Mucosa of stomach (tissue), 1 donor: ENCODE data around the gene CACNA2D4.

Experiments used
- H3K27me3 ChIP-seq: one replicate; pipeline ENCODE4 v1.7.0; 2013; ENCODE audit warnings: mild to moderate bottlenecking, low read length; ENCODE audit not compliant: control insufficient read depth, insufficient read depth
- H3K36me3 ChIP-seq: one replicate; pipeline ENCODE4 v1.7.0; 2013; ENCODE audit warnings: low read length; ENCODE audit not compliant: control insufficient read depth, insufficient read depth
- H3K4me1 ChIP-seq: one replicate; pipeline ENCODE4 v1.7.0; 2013; ENCODE audit warnings: mild to moderate bottlenecking, low read length; ENCODE audit not compliant: control insufficient read depth, insufficient read depth
- H3K4me3 ChIP-seq: one replicate; pipeline ENCODE4 v1.7.0; 2013; ENCODE audit warnings: low read length
- H3K9ac ChIP-seq: one replicate; pipeline ENCODE4 v1.7.0; 2013; ENCODE audit warnings: mild to moderate bottlenecking, low read length, moderate library complexity
- H3K9me3 ChIP-seq: one replicate; pipeline ENCODE4 v1.7.0; 2013; ENCODE audit warnings: mild to moderate bottlenecking, low read length, moderate library complexity; ENCODE audit not compliant: control insufficient read depth
- donor health status: Pancreatic carcinoma.

The CACNA2D4 gene

DNA sequence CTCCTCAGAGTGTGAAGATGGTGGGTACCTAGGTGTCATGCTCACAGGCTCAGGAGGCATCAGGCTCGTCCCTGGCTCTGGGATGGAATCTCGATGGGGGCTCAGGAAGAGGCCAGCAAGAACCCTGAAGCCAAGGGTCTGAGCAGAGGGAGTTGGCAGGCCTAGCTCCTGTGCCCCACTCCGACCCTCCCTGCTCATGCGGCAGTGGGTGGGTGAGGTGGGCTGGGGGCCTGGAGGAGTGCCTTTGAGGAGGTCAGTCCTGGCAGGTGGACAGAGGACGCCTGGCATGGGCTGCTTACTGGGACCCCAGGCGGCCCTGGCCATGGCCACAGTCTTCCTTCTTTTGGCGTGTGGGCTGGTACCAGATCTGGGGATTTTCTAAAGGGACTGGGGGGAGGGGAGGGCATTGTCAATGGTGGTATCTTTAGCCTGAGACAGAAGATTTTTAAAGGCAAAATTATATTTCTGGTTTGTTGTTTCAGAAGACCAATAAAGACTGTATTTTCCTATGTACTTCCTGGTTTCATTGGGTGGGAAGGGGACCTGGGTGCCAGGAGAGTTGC lies 82.1 kb downstream of the CACNA2D4 start:
- no peak overlapping the region for H3K4me3 ChIP-seq
- H3K4me1 ChIP-seq = no peaks in the 10 kb centered on the region
- peaks cover 11% of the 10 kb centered on the region for H3K27me3 ChIP-seq
- H3K9me3 ChIP-seq = no peaks in the 10 kb centered on the region
- H3K9ac ChIP-seq = no peak overlapping the region
- no peaks in the 10 kb centered on the region for H3K36me3 ChIP-seq

DNA sequence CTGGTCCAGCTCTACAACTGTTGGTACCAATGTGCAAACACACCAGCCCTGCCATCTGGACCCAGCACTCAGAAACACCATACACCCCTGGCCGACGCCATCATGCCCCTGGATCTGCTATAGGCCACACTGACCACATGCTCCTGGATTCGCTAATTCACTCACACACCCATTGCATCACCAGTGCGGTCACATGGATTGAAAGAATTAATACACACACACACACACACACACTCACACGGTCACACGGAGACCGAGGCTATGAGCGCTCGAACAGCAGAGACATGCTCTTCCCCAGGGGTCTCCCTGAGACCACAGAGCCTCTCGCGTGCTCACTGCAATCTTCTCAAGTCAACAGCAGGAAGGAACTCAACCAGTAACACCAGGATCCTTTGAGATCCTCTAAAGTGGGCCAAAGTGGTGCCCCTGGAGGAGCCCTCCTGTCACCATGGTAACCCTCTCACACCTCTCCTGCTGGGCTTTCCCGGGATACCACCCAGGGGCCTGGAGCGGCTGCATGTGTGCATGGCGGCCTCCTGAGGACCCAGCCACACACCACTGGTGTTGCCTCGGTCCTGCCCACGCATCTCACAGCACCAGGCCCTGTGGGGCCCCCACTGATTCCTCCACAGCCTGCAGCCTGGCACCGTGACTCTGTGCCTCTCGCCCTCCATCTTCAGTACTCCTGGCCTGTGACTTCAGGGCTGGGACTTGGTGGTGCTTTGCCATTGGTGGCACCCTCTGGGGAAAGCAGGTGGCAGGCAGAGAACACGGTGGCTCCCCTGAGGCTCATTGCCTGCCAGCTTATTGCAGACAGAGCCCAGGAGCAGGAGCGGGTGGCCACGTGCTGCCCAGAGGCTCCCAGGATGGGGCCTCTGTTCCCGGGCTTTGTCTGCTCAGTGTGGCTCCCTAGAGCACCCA lies 83.0 kb downstream of the CACNA2D4 start:
- H3K4me3 ChIP-seq = no peak overlapping the region
- peaks cover 7% of the 10 kb centered on the region for H3K4me1 ChIP-seq
- no peaks in the 10 kb centered on the region for H3K36me3 ChIP-seq
- H3K9ac ChIP-seq = no peak overlapping the region
- H3K9me3 ChIP-seq = no peaks in the 10 kb centered on the region
- H3K27me3 ChIP-seq = peaks cover 13% of the 10 kb centered on the region

DNA sequence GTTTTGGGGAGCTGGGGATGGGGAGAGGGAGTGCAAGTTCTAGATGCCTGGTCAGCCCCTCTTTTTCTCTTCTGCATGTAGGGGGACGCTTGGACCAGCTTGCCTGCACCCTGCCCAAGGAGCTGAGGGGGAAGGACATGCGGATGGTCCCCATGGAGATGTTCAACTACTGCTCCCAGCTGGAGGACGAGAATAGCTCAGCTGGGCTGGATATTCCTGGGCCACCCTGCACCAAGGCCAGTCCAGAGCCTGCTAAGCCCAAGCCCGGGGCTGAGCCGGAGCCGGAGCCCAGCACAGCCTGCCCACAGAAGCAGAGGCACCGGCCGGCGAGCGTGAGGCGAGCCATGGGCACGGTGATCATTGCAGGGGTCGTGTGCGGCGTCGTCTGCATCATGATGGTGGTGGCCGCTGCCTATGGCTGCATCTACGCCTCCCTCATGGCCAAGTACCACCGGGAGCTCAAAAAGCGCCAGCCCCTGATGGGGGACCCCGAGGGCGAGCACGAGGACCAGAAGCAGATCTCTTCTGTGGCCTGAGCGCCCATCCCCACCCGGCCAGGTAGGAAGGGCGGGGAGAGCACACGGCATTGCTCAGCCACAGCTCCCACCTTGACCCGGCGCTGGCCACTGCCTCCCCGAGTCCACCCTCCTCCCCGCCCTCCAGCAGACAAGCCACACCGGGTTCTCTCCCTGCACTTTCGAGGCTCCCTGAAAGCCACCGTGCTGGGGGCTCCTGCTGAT lies 84.1 kb downstream of the CACNA2D4 start:
- Histone ChIP-seq H3K36me3 (no peaks in the 10 kb centered on the region), H3K9ac (no peak overlapping the region), H3K27me3 (peaks cover 13% of the 10 kb centered on the region), H3K4me1 (peaks cover 7% of the 10 kb centered on the region), H3K9me3 (no peaks in the 10 kb centered on the region), H3K4me3 (no peak overlapping the region)

DNA sequence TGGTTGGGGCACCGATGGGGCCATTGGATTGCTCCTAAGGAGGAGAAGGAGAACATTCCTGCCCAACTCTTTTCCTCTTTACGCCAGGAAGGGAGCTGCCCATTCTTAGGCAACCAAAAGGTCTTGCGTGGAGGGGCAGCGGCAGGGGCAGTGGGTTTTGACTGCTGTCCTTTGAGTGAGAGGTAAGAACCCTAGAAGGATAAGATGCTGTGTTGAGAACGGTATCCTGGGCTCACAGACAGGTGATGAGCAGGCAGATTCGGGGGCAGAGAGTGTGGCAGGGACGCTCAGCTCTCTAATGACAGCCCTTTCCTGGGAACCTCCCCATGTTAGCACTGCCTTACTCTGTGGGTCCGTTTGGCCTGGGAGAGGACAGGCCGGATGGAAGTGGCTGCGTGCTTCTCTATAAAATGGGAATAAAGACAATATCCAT lies 84.8 kb downstream of the CACNA2D4 start:
- Histone ChIP-seq H3K36me3 (no peaks in the 10 kb centered on the region), H3K9ac (no peak overlapping the region), H3K27me3 (peaks cover 19% of the 10 kb centered on the region), H3K4me3 (no peak overlapping the region), H3K4me1 (peaks cover 7% of the 10 kb centered on the region), H3K9me3 (no peaks in the 10 kb centered on the region)

DNA sequence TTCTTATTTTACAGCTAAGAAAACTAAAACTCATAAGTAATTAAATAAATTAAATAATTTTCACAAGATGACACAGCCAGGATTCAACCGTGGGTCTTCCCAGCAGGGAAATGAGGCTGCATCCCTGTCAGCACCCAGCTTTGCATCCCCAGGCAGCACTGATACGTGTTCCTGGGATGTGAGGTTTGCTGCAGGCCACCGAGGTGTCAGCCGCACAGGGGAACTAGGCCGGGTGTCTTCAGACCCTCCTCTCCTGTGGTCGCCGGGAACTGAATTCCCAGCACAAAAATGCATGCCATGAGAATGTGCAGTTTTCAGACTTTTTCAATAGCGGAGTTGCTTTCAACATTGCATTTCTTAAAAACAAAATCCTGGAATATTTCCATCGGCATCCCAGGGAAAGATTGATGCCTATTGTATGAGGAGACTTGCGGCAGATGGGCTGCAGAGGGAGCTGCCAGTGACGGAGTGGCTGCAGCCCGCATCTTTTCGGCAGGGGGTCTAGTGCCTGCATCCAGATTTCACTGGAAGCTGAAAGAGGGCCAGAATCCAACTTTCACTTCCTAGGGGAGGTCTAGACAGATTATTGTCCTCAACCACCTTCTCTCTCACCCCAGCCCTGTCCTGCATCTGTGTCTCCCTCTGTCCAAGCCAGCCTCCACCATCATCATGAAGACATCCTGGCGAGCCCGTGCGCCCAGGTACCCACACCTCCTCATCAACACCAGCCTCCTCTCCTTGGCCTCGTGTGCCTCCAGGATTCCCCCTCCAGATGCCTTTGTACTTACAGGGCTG lies 85.5 kb downstream of the CACNA2D4 start:
- H3K4me3 ChIP-seq = no peak overlapping the region
- H3K9ac ChIP-seq = no peak overlapping the region
- no peaks in the 10 kb centered on the region for H3K36me3 ChIP-seq
- no peaks in the 10 kb centered on the region for H3K9me3 ChIP-seq
- H3K4me1 ChIP-seq = peaks cover 7% of the 10 kb centered on the region
- peaks cover 19% of the 10 kb centered on the region for H3K27me3 ChIP-seq

DNA sequence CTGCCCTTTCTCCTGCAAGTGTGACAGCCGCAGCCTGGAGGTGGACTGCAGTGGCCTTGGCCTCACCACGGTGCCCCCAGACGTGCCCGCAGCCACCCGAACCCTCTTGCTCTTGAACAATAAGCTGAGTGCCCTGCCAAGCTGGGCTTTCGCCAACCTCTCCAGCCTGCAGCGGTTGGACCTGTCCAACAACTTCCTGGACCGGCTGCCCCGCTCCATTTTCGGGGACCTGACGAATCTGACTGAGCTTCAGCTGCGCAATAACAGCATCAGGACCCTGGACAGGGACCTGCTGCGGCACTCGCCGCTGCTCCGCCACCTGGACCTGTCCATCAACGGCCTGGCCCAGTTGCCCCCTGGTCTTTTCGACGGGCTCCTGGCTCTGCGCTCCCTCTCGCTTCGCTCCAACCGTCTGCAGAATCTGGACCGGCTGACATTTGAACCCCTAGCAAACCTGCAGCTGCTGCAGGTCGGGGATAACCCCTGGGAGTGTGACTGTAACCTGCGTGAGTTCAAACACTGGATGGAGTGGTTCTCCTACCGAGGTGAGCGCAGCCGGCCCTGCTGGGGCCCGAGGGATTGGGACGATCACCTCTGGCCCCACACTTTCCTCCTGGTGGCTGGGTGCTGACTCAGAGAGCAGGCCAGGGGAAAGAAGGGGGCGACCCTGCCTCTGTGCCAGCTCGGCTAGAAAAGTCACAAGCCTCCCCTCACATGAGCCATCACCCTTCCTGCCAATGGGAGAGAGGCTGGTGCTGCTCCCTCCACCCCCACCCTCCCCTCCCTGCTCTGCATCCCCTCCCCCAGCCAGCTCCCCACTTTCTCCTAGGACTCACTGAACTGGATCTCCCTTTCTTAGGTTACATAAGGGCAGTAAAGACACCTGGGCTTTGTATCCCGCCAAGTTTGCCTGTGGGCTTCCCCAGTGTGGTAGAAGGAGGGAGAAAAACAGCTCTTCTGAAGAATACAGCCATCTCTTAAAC lies 87.2 kb downstream of the CACNA2D4 start:
- H3K36me3 ChIP-seq = no peaks in the 10 kb centered on the region
- H3K4me1 ChIP-seq = peaks cover 7% of the 10 kb centered on the region
- no peak overlapping the region for H3K4me3 ChIP-seq
- no peak overlapping the region for H3K9ac ChIP-seq
- H3K9me3 ChIP-seq = no peaks in the 10 kb centered on the region
- peaks cover 22% of the 10 kb centered on the region for H3K27me3 ChIP-seq

DNA sequence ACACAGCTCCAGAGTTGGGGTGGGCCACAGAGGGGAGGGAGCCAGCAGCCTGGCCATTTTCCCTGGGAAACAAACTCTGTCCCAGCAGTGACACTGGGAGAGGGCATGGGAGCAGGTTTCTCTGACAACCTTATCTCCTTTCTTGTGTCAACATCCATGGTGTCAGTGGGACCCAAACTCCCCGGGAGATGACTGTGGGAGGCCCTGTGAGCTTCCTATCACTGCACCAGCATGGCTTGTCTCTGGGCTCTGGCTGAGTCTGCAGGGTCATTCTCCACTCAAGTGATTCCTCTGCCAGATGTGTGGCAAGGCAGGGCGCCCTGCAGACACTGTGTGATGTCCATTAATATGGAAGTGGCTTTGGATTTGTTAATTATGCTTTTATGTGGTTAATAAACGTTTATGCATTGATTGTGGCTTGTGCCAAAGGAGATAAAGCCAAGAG lies 88.0 kb downstream of the CACNA2D4 start:
- Histone ChIP-seq H3K27me3 (peaks cover 22% of the 10 kb centered on the region), H3K4me1 (peaks cover 7% of the 10 kb centered on the region), H3K9me3 (no peaks in the 10 kb centered on the region), H3K36me3 (no peaks in the 10 kb centered on the region), H3K9ac (no peak overlapping the region), H3K4me3 (no peak overlapping the region)

DNA sequence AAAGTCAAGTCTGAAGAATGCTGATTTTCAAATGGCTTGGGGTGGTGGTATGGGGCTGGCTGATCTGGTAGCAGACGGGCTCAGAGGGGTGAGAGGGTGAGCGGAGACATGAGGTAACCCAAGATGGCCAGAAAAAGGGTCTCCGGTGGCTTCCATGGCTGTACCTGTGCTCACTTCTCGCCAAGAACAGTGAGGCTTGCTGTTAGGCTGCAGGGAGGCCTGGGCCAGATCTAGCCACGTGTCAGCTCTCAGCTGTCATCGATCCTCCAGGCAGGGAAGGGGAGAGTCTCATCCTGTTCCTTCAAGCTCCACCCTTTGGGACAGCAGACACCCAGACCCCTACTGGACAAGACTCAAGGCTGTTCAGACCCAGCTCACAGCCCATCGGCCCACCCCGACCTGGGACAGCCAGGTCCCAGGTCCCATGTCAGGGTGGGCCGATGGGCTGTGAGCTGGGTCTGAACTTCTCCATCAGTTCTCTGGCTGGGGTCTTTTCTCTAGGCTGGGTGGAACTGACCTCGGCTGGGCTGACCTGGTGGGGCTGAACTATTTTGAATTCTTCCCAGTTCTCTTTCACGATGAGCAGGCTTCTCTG lies 89.0 kb downstream of the CACNA2D4 start:
- H3K4me1 ChIP-seq = peaks cover 7% of the 10 kb centered on the region
- H3K36me3 ChIP-seq = no peaks in the 10 kb centered on the region
- no peak overlapping the region for H3K9ac ChIP-seq
- H3K9me3 ChIP-seq = no peaks in the 10 kb centered on the region
- H3K4me3 ChIP-seq = no peak overlapping the region
- H3K27me3 ChIP-seq = peaks cover 22% of the 10 kb centered on the region

DNA sequence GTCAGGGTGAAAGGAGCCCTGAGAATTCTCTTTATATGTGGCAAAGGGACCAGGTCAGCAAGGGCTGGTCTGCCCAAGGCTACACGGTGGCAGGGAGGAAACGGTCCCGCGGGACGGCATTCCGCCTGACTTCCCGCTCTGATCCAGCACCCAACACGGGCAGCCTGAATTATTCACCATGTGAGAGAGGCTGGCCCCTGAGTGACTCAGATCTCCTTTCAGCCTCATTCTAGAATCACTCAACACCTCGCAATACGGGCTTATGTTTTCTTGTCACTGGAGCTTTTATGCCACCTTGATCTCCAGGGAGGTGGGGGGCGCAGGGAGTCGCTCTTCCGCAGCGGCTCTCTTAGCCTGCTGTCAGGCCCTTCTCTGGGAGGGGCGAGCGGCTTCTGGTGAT lies 89.6 kb downstream of the CACNA2D4 start:
- Histone ChIP-seq H3K27me3 (peaks cover 25% of the 10 kb centered on the region), H3K4me1 (peaks cover 7% of the 10 kb centered on the region), H3K36me3 (no peaks in the 10 kb centered on the region), H3K9ac (no peak overlapping the region), H3K4me3 (no peak overlapping the region), H3K9me3 (no peaks in the 10 kb centered on the region)

DNA sequence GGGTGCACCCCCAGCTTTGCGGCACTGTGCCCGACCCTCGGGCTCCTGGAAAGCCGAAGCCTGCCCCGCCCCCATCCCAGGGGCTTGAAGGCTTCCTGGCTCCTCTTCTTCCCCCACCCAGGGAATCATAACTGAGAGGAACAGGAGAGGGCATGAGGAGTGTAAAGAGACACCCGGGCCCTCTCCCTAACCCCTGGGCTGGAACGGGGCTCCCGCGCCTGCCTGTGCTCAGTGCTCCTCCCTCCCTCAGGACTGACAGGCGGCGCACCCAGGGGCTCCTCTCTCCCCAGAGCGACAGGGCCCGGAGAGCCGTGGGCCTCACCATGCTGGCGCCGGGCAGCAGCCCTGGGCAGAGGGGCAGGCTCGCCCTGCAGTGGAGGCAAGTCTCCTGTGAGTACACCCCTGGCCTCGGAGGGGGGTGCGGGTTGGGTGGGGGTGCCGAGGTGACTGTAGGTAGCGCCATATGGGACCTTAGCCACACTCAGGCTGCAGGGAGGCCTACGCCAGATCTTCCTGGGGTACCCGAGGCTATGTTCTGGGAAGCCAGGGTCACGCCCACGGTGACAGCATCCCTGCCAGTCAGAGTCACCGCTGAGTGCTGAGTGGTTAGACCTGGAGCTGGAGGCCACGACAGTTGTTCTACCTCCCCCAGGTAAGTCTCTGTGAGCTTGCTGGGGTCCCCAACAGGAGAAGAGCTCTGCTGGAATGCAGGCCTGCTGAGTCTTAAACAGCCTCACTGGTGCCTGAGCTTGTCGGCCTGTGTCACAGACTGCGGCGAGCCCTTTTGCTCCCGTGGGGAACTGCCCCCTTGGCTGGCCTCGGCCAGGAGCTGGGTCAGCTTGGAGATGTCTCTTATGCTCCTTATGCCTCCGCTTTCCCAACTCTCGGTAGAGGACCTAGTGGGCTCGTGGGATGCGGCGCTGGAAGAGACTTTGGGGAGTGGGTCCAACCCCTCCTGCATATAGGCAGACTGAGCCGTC lies 90.3 kb downstream of the CACNA2D4 start:
- Histone ChIP-seq H3K27me3 (peaks cover 28% of the 10 kb centered on the region), H3K9me3 (no peaks in the 10 kb centered on the region), H3K4me1 (peaks cover 7% of the 10 kb centered on the region), H3K9ac (no peak overlapping the region), H3K36me3 (no peaks in the 10 kb centered on the region), H3K4me3 (no peak overlapping the region)
